IMR-90 (cell line): ENCODE measurements around the gene HCFC1. TPM values are rescaled to one million over a fixed set of nuclear protein-coding genes. Genes with fewer than 3 reads are reported as not detected.

ENCODE experiments used
- ATAC-seq: fragments of 200-7000 bp; cut with Tn5 transposase; 2 replicates; pipeline ENCODE4 v1.9.1; 2020; ENCODE audit warnings: low read depth, mild to moderate bottlenecking, moderate library complexity
- BruUV-seq: library from RNA; stranded (reverse); fragments of 400-500 nt; replicated peaks from 2 replicates; lab custom pipeline; 2021; lab: Mats Ljungman, UMichigan
- CTCF ChIA-PET: fragments of 300-600 bp; formaldehyde crosslinking; extraction: SDS; loops from one replicate; lab custom pipeline; 2021; ENCODE audit warnings: antibody characterized with exemption; lab: Yijun Ruan, JAX
- POLR2A ChIA-PET: fragments of 300-600 bp; sonication (Branson Sonifier 250); formaldehyde crosslinking; loops from one replicate; lab custom pipeline; 2022; ENCODE audit warnings: antibody characterized with exemption; ENCODE audit not compliant: unreplicated experiment; lab: Charles Lee
- DNase-seq: peaks from one replicate; pipeline ENCODE4 v3.0.0; 2013
- H2AFZ ChIP-seq: replicated peaks from 2 replicates; pipeline ENCODE3; 2013; ENCODE audit warnings: low read length, mild to moderate bottlenecking; ENCODE audit not compliant: poor library complexity
- H2AK5ac ChIP-seq: 2 replicates; pipeline ENCODE4 v1.6.1; 2013; ENCODE audit warnings: low read depth, low read length, inconsistent platforms
- H2AK9ac ChIP-seq: replicated peaks from 2 replicates; pipeline ENCODE3; 2013; ENCODE audit warnings: mild to moderate bottlenecking, low read depth, low read length, moderate library complexity; ENCODE audit not compliant: poor library complexity
- H2BK120ac ChIP-seq: 2 replicates; pipeline ENCODE4 v1.6.1; 2013; ENCODE audit warnings: low read depth, low read length, inconsistent platforms
- H2BK15ac ChIP-seq: 3 replicates; pipeline ENCODE4 v1.6.1; 2013; ENCODE audit warnings: low read depth, low read length, inconsistent platforms
- H2BK20ac ChIP-seq: 2 replicates; pipeline ENCODE4 v1.6.1; 2013; ENCODE audit warnings: low read depth, mild to moderate bottlenecking, inconsistent platforms, low read length, moderate library complexity
- H2BK5ac ChIP-seq: 2 replicates; pipeline ENCODE4 v1.6.1; 2013; ENCODE audit warnings: mild to moderate bottlenecking, low read depth, low read length, inconsistent platforms; ENCODE audit not compliant: poor library complexity, severe bottlenecking
- H3K14ac ChIP-seq: replicated peaks from 2 replicates; pipeline ENCODE4 v1.6.1; 2013; ENCODE audit warnings: low read depth, low read length, inconsistent platforms
- H3K18ac ChIP-seq: 2 replicates; pipeline ENCODE4 v1.6.1; 2013; ENCODE audit warnings: low read depth, low read length, control low read depth
- H3K23ac ChIP-seq: 2 replicates; pipeline ENCODE4 v1.6.1; 2013; ENCODE audit warnings: low read depth, low read length, inconsistent platforms
- H3K27ac ChIP-seq: 2 replicates; pipeline ENCODE4 v1.5.1; 2013; ENCODE audit warnings: mild to moderate bottlenecking, control low read depth, low read length; ENCODE audit not compliant: insufficient read depth
- H3K27me3 ChIP-seq: 2 replicates; pipeline ENCODE4 v1.6.1; 2013; ENCODE audit warnings: low read length; ENCODE audit not compliant: control insufficient read depth, insufficient read depth
- H3K36me3 ChIP-seq: 2 replicates; pipeline ENCODE4 v1.6.1; 2013; ENCODE audit warnings: low read length, mixed read lengths; ENCODE audit not compliant: control insufficient read depth, insufficient read depth
- H3K4ac ChIP-seq: 2 replicates; pipeline ENCODE4 v1.6.1; 2013; ENCODE audit warnings: low read depth, low read length, inconsistent platforms
- H3K4me1 ChIP-seq: 2 replicates; pipeline ENCODE4 v1.6.1; 2013; ENCODE audit warnings: low read length, mixed read lengths; ENCODE audit not compliant: control insufficient read depth, insufficient read depth
- H3K4me2 ChIP-seq: 2 replicates; pipeline ENCODE4 v1.6.1; 2013; ENCODE audit warnings: low read depth, mild to moderate bottlenecking, control low read depth, low read length, moderate library complexity
- H3K4me3 ChIP-seq: 2 replicates; pipeline ENCODE4 v1.5.1; 2013; ENCODE audit warnings: low read depth, mild to moderate bottlenecking, control low read depth, low read length, moderate library complexity; ENCODE audit not compliant: insufficient read depth
- H3K56ac ChIP-seq: 2 replicates; pipeline ENCODE4 v1.6.1; 2013; ENCODE audit warnings: low read length, inconsistent platforms; ENCODE audit not compliant: insufficient read depth; ENCODE audit errors: extremely low read depth
- H3K79me1 ChIP-seq, 2 experiments: 2 replicates each; pipeline ENCODE4 v1.6.1; 2013; ENCODE audit warnings: low read length in 2 of 2, inconsistent platforms in 1 of 2, low read depth in 1 of 2
- H3K9ac ChIP-seq: 2 replicates; pipeline ENCODE4 v1.6.1; 2013; ENCODE audit warnings: low read depth, low read length, control low read depth
- H3K9me1 ChIP-seq: 2 replicates; pipeline ENCODE4 v1.6.1; 2013; ENCODE audit warnings: low read length, inconsistent platforms; ENCODE audit not compliant: insufficient read depth
- H3K9me3 ChIP-seq: 2 replicates; pipeline ENCODE4 v1.6.1; 2013; ENCODE audit warnings: low read length; ENCODE audit not compliant: control insufficient read depth, insufficient read depth
- H4K20me1 ChIP-seq: 2 replicates; pipeline ENCODE4 v1.6.1; 2013; ENCODE audit warnings: low read length, inconsistent platforms; ENCODE audit not compliant: insufficient read depth
- H4K5ac ChIP-seq: 2 replicates; pipeline ENCODE4 v1.6.1; 2013; ENCODE audit warnings: mild to moderate bottlenecking, low read depth, low read length, control low read depth
- H4K8ac ChIP-seq, 2 experiments: 2 replicates each; pipeline ENCODE4 v1.6.1; 2013; ENCODE audit warnings: low read depth in 2 of 2, low read length in 2 of 2, control low read depth in 1 of 2, inconsistent platforms in 1 of 2
- H4K91ac ChIP-seq: 2 replicates; pipeline ENCODE4 v1.6.1; 2013; ENCODE audit warnings: low read depth, low read length, inconsistent platforms; ENCODE audit not compliant: insufficient read depth
- BHLHE40 ChIP-seq: fragments of 150-350 bp; IDR thresholded peaks from 2 replicates; pipeline ENCODE4 v1.6.1; 2016; ENCODE audit warnings: mild to moderate bottlenecking, low read depth, low read length
- CEBPB ChIP-seq: IDR thresholded peaks from 2 replicates; pipeline ENCODE4 v1.6.1; 2012; ENCODE audit warnings: low read depth, low read length, improper control_type of control experiment
- CHD1 ChIP-seq: IDR thresholded peaks from 2 replicates; pipeline ENCODE4 v1.6.1; 2012; ENCODE audit warnings: low read depth, low read length, improper control_type of control experiment
- CTCF ChIP-seq: conservative IDR thresholded peaks from 2 replicates; pipeline ENCODE4 v1.5.1; 2012; ENCODE audit warnings: mild to moderate bottlenecking, low read depth, low read length, improper control_type of control experiment
- ELK1 ChIP-seq: fragments of 150-350 bp; IDR thresholded peaks from 2 replicates; pipeline ENCODE4 v1.6.1; 2016; ENCODE audit warnings: low read depth, mild to moderate bottlenecking, low read length, moderate library complexity, borderline replicate concordance
- FOS ChIP-seq: fragments of 150-350 bp; IDR thresholded peaks from 2 replicates; pipeline ENCODE4 v1.6.1; 2016; ENCODE audit warnings: low read depth, low read length
- MAFK ChIP-seq: IDR thresholded peaks from 2 replicates; pipeline ENCODE4 v1.6.1; 2012; ENCODE audit warnings: low read depth, low read length, improper control_type of control experiment
- MAZ ChIP-seq: IDR thresholded peaks from 2 replicates; pipeline ENCODE4 v1.6.1; 2012; ENCODE audit warnings: low read depth, mild to moderate bottlenecking, low read length, improper control_type of control experiment, moderate library complexity, borderline replicate concordance
- MXI1 ChIP-seq: IDR thresholded peaks from 2 replicates; pipeline ENCODE4 v1.6.1; 2012; ENCODE audit warnings: low read depth, mild to moderate bottlenecking, low read length, moderate library complexity, borderline replicate concordance
- NFE2L2 ChIP-seq: fragments of 150-350 bp; IDR thresholded peaks from 2 replicates; pipeline ENCODE4 v1.6.1; 2016; ENCODE audit warnings: low read depth, mild to moderate bottlenecking, low read length
- POLR2A ChIP-seq: IDR thresholded peaks from 2 replicates; pipeline ENCODE4 v1.6.1; 2012; ENCODE audit warnings: mild to moderate bottlenecking, low read depth, low read length
- RAD21 ChIP-seq: IDR thresholded peaks from 2 replicates; pipeline ENCODE4 v1.6.1; 2012; ENCODE audit warnings: low read length, improper control_type of control experiment
- RCOR1 ChIP-seq: IDR thresholded peaks from 2 replicates; pipeline ENCODE4 v1.6.1; 2012; ENCODE audit warnings: mild to moderate bottlenecking, low read length, improper control_type of control experiment; ENCODE audit not compliant: insufficient replicate concordance
- RFX5 ChIP-seq: IDR thresholded peaks from 2 replicates; pipeline ENCODE4 v1.8.0; 2012; ENCODE audit warnings: low read depth, mild to moderate bottlenecking, low read length, moderate library complexity
- SMC3 ChIP-seq: fragments of 150-350 bp; IDR thresholded peaks from 2 replicates; pipeline ENCODE4 v1.6.1; 2016; ENCODE audit warnings: low read depth, mild to moderate bottlenecking, antibody characterized with exemption, low read length, moderate library complexity
- WGBS, 2 experiments: methylation state at CpG; one replicate each; pipeline versions ENCODE4 v1.1.5 to v1.1.7; 2013; ENCODE audit warnings: missing lambda C conversion rate in 2 of 2; ENCODE audit not compliant: insufficient read length in 1 of 2; ENCODE audit errors: extremely low coverage in 2 of 2; 5-methylcytosine and 5-hydroxymethylcytosine counted together
- dilution Hi-C: fragments of 300-500 bp; cut with HindIII; formaldehyde crosslinking; loops from one replicate; pipeline ENCODE4 v1.14.3; 2018; ENCODE audit warnings: low sequenced_read_pairs; ENCODE audit not compliant: unreplicated experiment
- in situ Hi-C: fragments of 300-500 bp; cut with MboI; formaldehyde crosslinking; loops from 3 replicates; pipeline ENCODE4 v1.14.3; 2019; ENCODE audit warnings: low sequenced_read_pairs, inconsistent platforms, mixed read lengths
- intact Hi-C: fragments of 100-400 bp; cut with micrococcal nuclease; formaldehyde crosslinking; loops from 2 replicates; pipeline ENCODE4 v1.10.0; 2022
- polyA plus RNA-seq, 3 experiments: library from polyadenylated mRNA; depleted of rRNA; stranded (reverse); fragments of >200 nt; gene quantifications; 2 replicates each; pipeline ENCODE4 v1.2.3, GENCODE V29; 2012; ENCODE audit warnings: low replicate concordance in 1 of 3
- total RNA-seq: library from RNA; depleted of rRNA; stranded (reverse); fragments of >200 nt; gene quantifications from 2 replicates; pipeline ENCODE4 v1.2.3, GENCODE V29; 2012

Gene HCFC1
- total and polyA plus RNA-seq, 2 of the 4 experiments (the other 2 are of a cell fraction), result 3.2 to 17.6 TPM

DNA sequence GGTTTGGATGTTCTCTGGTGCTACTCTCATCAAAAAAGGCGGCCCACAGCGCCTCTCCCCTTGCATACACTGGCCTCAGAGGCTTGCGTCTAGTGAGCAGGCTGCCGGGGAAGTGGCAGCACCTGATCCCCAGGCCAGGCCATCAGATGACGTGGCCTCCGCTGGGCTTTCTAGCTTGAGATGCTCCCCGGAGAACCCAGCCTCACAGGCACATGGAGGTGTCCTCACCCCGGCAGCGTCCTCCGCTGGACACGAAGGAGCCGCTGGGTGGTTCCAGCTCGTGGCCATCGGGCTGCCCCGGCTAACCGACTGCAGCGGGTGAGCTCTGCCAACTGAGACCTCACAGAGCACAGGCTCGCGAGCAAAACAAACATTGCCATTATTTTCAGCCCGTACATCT is 35.3 kb upstream of the HCFC1 start:
- ChIA-PET CTCF (no interaction called here), POLR2A (no interaction called here)
- H3K9ac ChIP-seq, result no peak overlapping the region
- peaks cover 1% of the 10 kb centered on the region for H3K36me3 ChIP-seq
- H2BK5ac ChIP-seq, result no peak overlapping the region
- H3K79me1 ChIP-seq, result no peaks in the 10 kb centered on the region; a peak in 1 of 4 replicates
- no peak overlapping the region for H2BK15ac ChIP-seq
- no peaks in the 10 kb centered on the region for H3K9me1 ChIP-seq
- no peak overlapping the region for H3K4ac ChIP-seq
- no peaks in the 10 kb centered on the region for H4K20me1 ChIP-seq
- peaks cover 2% of the 10 kb centered on the region for H3K4me1 ChIP-seq
- in situ Hi-C loops, result no loop called here
- no peak overlapping the region for H3K14ac ChIP-seq
- H4K8ac ChIP-seq, result no peak overlapping the region
- 92% methylated on average over 15 of the region's 20 CpGs; no CpG with 5 or more reads in 1 of the 2 experiments for WGBS, 2 experiments
- no peak overlapping the region for H3K4me2 ChIP-seq
- H2BK120ac ChIP-seq, result no peak overlapping the region
- H2AFZ ChIP-seq, result no peak overlapping the region
- H2AK9ac ChIP-seq, result no peak overlapping the region
- no peak for TF ChIP-seq ELK1
- TF ChIP-seq CEBPB, result no peak
- TF ChIP-seq NFE2L2, result no peak
- TF ChIP-seq RFX5, result no peak
- no peak for TF ChIP-seq CHD1
- no peak for TF ChIP-seq RAD21
- no peak for TF ChIP-seq BHLHE40
- no peak for TF ChIP-seq MXI1
- TF ChIP-seq MAZ, result no peak
- no peak for TF ChIP-seq CTCF
- no peak for TF ChIP-seq POLR2A
- no peak for TF ChIP-seq RCOR1
- no peak for TF ChIP-seq SMC3
- no peak for TF ChIP-seq MAFK
- TF ChIP-seq FOS, result no peak
- no peak overlapping the region for H4K5ac ChIP-seq
- H3K56ac ChIP-seq, result no peak overlapping the region
- no peaks in the 10 kb centered on the region for H3K27me3 ChIP-seq
- H3K27ac ChIP-seq, result no peak overlapping the region
- dilution Hi-C loops, result no loop called here
- no peak overlapping the region for H4K91ac ChIP-seq
- no peak overlapping the region for H2AK5ac ChIP-seq
- intact Hi-C loops, result no loop called here
- no peak for DNase-seq
- H2BK20ac ChIP-seq, result no peak overlapping the region
- H3K18ac ChIP-seq, result no peak overlapping the region
- H3K4me3 ChIP-seq, result no peak overlapping the region
- BruUV-seq, result no TSS peak
- no peak for ATAC-seq
- no peaks in the 10 kb centered on the region for H3K9me3 ChIP-seq
- no peak overlapping the region for H3K23ac ChIP-seq
